Neural cell (in vitro differentiated cells): Measurements from ENCODE around the gene INSYN2B. TPM values are rescaled to one million over a fixed set of nuclear protein-coding genes. Genes with fewer than 3 reads are reported as not detected.

Experiments
- H2AFZ ChIP-seq: fragments of 200-600, 300-800 bp; sonication (generic), shearing (Covaris generic); 2 replicates; pipeline ENCODE4 v1.6.0; 2014; ENCODE audit warnings: low read depth, mild to moderate bottlenecking, antibody characterized with exemption, low read length, moderate library complexity
- H3F3A ChIP-seq: fragments of 200-600 bp; shearing (Covaris generic); 2 replicates; pipeline ENCODE4 v1.6.1; 2016; ENCODE audit warnings: mild to moderate bottlenecking, moderate library complexity, mixed read lengths, antibody characterized with exemption, low read length; ENCODE audit not compliant: insufficient read depth, poor library complexity, severe bottlenecking
- H3K27ac ChIP-seq: fragments of 200-600, 300-800 bp; sonication (generic), shearing (Covaris generic); 2 replicates; pipeline ENCODE4 v1.5.1; 2014; ENCODE audit warnings: mild to moderate bottlenecking, low read length, moderate library complexity
- H3K27me3 ChIP-seq: fragments of 300-800, 200-600 bp; sonication (generic), shearing (Covaris generic); 2 replicates; pipeline ENCODE4 v1.6.0; 2014; ENCODE audit warnings: mild to moderate bottlenecking, low read depth, low read length, moderate library complexity; ENCODE audit not compliant: insufficient read depth
- H3K36me3 ChIP-seq: fragments of 300-800, 200-600 bp; sonication (generic), shearing (Covaris generic); 2 replicates; pipeline ENCODE4 v1.5.1; 2014; ENCODE audit warnings: mild to moderate bottlenecking, antibody characterized with exemption, low read length, moderate library complexity; ENCODE audit not compliant: insufficient read depth
- H3K4me2 ChIP-seq: fragments of 300-800, 200-600 bp; sonication (generic), shearing (Covaris generic); 2 replicates; pipeline ENCODE4 v1.6.0; 2014; ENCODE audit warnings: mild to moderate bottlenecking, low read length
- H3K4me3 ChIP-seq: fragments of 300-800, 200-600 bp; sonication (generic), shearing (Covaris generic); 2 replicates; pipeline ENCODE4 v1.5.1; 2014; ENCODE audit warnings: mild to moderate bottlenecking, low read length, moderate library complexity
- H3K79me2 ChIP-seq: fragments of 200-600 bp; shearing (Covaris generic); replicated peaks from 2 replicates; pipeline ENCODE4 v1.6.0; 2014; ENCODE audit warnings: mild to moderate bottlenecking, low read length, moderate library complexity; ENCODE audit not compliant: insufficient read depth
- H3K9ac ChIP-seq: fragments of 300-800, 200-600 bp; sonication (generic), shearing (Covaris generic); 2 replicates; pipeline ENCODE4 v1.6.1; 2016; ENCODE audit warnings: mild to moderate bottlenecking, low read length, mixed read lengths
- H3K9me2 ChIP-seq: fragments of 200-600 bp; shearing (Covaris generic); 2 replicates; pipeline ENCODE4 v1.6.1; 2016; ENCODE audit warnings: mild to moderate bottlenecking, low read length, mixed read lengths; ENCODE audit not compliant: insufficient read depth
- H3K9me3 ChIP-seq: fragments of 200-600, 300-800 bp; sonication (generic), shearing (Covaris generic); 2 replicates; pipeline ENCODE4 v1.6.1; 2016; ENCODE audit warnings: mild to moderate bottlenecking, mixed run types, low read length, moderate library complexity, mixed read lengths
- H4K20me1 ChIP-seq: fragments of 200-600 bp; shearing (Covaris generic); 2 replicates; pipeline ENCODE4 v1.6.1; 2016; ENCODE audit warnings: mild to moderate bottlenecking, mixed run types; ENCODE audit not compliant: insufficient read depth
- EP300 ChIP-seq: fragments of 450-650 bp; conservative IDR thresholded peaks from 2 replicates; pipeline ENCODE4 v1.6.1; 2014; ENCODE audit warnings: antibody characterized with exemption, mild to moderate bottlenecking, moderate library complexity; ENCODE audit not compliant: poor library complexity, severe bottlenecking
- EZH2 ChIP-seq: fragments of 200-600, 300-800 bp; shearing (Covaris generic), sonication (generic); IDR thresholded peaks from 2 replicates; pipeline ENCODE4 v1.6.1; 2014; ENCODE audit warnings: antibody characterized with exemption, low read length, borderline replicate concordance, mild to moderate bottlenecking; ENCODE audit not compliant: insufficient read depth, poor library complexity, severe bottlenecking
- MXI1 ChIP-seq: fragments of 450-650 bp; conservative IDR thresholded peaks from 2 replicates; pipeline ENCODE4 v1.6.1; 2014; ENCODE audit warnings: antibody characterized with exemption, mild to moderate bottlenecking; ENCODE audit not compliant: poor library complexity, severe bottlenecking
- POLR2AphosphoS5 ChIP-seq: IDR thresholded peaks from 2 replicates; pipeline ENCODE4 v1.6.1; 2012
- RAD21 ChIP-seq: fragments of 450-650 bp; conservative IDR thresholded peaks from 2 replicates; pipeline ENCODE4 v1.6.1; 2014; ENCODE audit warnings: antibody characterized with exemption, mild to moderate bottlenecking, moderate library complexity
- SMC3 ChIP-seq: fragments of 450-650 bp; conservative IDR thresholded peaks from 2 replicates; pipeline ENCODE4 v1.6.1; 2014; ENCODE audit warnings: antibody characterized with exemption, mild to moderate bottlenecking, moderate library complexity; ENCODE audit not compliant: poor library complexity
- TAF1 ChIP-seq: IDR thresholded peaks from 2 replicates; pipeline ENCODE4 v1.6.1; 2012; ENCODE audit warnings: low read depth
- polyA plus RNA-seq: library from polyadenylated mRNA; depleted of rRNA; stranded (reverse); fragments of >200 nt; gene quantifications from 2 replicates; pipeline ENCODE4 v1.2.3, GENCODE V29; 2014
- TF ChIP-seq, protein P1 (sequence below): fragments of 450-650 bp; IDR thresholded peaks from 2 replicates; pipeline ENCODE4 v1.5.1; 2014; ENCODE audit warnings: antibody characterized with exemption, mild to moderate bottlenecking, moderate library complexity; ENCODE audit not compliant: poor library complexity, severe bottlenecking
- TF ChIP-seq, protein P2 (sequence below): IDR thresholded peaks from 2 replicates; pipeline ENCODE4 v1.6.1; 2012; ENCODE audit warnings: borderline replicate concordance

Gene INSYN2B
- polyA plus RNA-seq, 1 donor from 2014 or later, result 0.37 TPM

DNA sequence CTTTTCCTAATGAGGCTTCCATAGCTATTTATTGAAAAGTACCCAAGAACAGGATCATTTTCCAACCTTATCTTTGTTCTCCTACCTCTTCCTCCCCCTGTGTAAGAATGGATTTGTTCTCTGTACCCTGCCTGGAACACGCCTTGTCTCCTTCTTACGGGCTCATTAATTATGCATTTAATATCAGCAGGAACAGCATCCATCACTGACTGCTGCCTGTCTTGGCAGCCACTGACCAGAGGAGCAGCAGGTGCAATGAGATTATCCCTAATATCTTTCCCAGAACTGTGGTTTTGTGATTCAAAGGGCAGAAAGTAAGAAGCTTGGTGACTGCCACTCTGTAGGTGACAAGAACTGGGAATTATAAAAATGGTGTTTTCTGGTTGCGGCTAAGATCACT, 19.3 kb upstream of the INSYN2B start:
- no peaks in the 10 kb centered on the region for H3K36me3 ChIP-seq
- H4K20me1 ChIP-seq, result no peaks in the 10 kb centered on the region
- no peaks in the 10 kb centered on the region for H3K79me2 ChIP-seq
- no peak overlapping the region for H3K4me3 ChIP-seq
- no peak overlapping the region for H2AFZ ChIP-seq
- peaks cover 7% of the 10 kb centered on the region for H3K27me3 ChIP-seq
- no peak overlapping the region for H3K9ac ChIP-seq
- no peak overlapping the region for H3K27ac ChIP-seq
- H3F3A ChIP-seq, result no peaks in the 10 kb centered on the region
- H3K9me2 ChIP-seq, result no peaks in the 10 kb centered on the region
- no peak for TF ChIP-seq MXI1
- no peak for TF ChIP-seq TAF1
- TF ChIP-seq, protein P1, sequence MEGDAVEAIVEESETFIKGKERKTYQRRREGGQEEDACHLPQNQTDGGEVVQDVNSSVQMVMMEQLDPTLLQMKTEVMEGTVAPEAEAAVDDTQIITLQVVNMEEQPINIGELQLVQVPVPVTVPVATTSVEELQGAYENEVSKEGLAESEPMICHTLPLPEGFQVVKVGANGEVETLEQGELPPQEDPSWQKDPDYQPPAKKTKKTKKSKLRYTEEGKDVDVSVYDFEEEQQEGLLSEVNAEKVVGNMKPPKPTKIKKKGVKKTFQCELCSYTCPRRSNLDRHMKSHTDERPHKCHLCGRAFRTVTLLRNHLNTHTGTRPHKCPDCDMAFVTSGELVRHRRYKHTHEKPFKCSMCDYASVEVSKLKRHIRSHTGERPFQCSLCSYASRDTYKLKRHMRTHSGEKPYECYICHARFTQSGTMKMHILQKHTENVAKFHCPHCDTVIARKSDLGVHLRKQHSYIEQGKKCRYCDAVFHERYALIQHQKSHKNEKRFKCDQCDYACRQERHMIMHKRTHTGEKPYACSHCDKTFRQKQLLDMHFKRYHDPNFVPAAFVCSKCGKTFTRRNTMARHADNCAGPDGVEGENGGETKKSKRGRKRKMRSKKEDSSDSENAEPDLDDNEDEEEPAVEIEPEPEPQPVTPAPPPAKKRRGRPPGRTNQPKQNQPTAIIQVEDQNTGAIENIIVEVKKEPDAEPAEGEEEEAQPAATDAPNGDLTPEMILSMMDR, result no peak
- TF ChIP-seq, protein P2, sequence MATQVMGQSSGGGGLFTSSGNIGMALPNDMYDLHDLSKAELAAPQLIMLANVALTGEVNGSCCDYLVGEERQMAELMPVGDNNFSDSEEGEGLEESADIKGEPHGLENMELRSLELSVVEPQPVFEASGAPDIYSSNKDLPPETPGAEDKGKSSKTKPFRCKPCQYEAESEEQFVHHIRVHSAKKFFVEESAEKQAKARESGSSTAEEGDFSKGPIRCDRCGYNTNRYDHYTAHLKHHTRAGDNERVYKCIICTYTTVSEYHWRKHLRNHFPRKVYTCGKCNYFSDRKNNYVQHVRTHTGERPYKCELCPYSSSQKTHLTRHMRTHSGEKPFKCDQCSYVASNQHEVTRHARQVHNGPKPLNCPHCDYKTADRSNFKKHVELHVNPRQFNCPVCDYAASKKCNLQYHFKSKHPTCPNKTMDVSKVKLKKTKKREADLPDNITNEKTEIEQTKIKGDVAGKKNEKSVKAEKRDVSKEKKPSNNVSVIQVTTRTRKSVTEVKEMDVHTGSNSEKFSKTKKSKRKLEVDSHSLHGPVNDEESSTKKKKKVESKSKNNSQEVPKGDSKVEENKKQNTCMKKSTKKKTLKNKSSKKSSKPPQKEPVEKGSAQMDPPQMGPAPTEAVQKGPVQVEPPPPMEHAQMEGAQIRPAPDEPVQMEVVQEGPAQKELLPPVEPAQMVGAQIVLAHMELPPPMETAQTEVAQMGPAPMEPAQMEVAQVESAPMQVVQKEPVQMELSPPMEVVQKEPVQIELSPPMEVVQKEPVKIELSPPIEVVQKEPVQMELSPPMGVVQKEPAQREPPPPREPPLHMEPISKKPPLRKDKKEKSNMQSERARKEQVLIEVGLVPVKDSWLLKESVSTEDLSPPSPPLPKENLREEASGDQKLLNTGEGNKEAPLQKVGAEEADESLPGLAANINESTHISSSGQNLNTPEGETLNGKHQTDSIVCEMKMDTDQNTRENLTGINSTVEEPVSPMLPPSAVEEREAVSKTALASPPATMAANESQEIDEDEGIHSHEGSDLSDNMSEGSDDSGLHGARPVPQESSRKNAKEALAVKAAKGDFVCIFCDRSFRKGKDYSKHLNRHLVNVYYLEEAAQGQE, result no peak
- TF ChIP-seq RAD21, result no peak
- TF ChIP-seq EZH2, result no peak
- TF ChIP-seq EP300, result no peak
- TF ChIP-seq POLR2AphosphoS5, result no peak
- TF ChIP-seq SMC3, result no peak
- H3K4me2 ChIP-seq, result no peak overlapping the region
- no peaks in the 10 kb centered on the region for H3K9me3 ChIP-seq

DNA sequence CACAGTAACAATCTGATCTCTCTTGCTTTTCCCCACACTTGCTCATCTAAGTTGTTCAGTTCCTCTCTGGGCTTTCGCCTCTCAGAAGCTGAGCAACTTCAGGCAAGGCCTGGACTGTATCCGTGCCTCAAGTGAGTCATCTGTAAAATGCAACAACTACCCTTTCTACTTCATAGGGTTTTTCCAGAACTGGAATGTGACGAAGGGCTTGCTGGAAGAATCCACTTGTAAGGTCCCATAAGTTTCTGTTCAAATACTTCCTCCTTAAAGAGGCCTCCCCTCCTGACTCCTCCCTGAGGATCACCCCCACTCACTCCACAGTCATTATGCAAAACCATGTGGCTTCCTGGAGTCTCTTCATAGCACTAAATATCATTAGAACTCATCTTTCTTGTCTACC, 17.5 kb upstream of the INSYN2B start:
- Histone ChIP-seq H3K36me3 (no peaks in the 10 kb centered on the region), H3K9me2 (no peaks in the 10 kb centered on the region), H4K20me1 (no peaks in the 10 kb centered on the region), H3K27me3 (peaks cover 17% of the 10 kb centered on the region), H3K9ac (no peak overlapping the region), H3K4me2 (no peak overlapping the region), H3K79me2 (no peaks in the 10 kb centered on the region), H3F3A (no peaks in the 10 kb centered on the region), H3K9me3 (no peaks in the 10 kb centered on the region), H3K27ac (no peak overlapping the region), H2AFZ (no peak overlapping the region), H3K4me3 (no peak overlapping the region)
- TF ChIP-seq, protein P2, result no peak
- TF ChIP-seq, protein P1, result no peak
